Left ventricle myocardium inferior (tissue), 1 donor: ENCODE measurements around the gene EEF2. TPM values are rescaled to one million over a fixed set of nuclear protein-coding genes. Genes with fewer than 3 reads are reported as not detected.
A peak's percentile ranks its signal among the peaks of the same experiment; 100 is the strongest.

Experiments used
- DNase-seq: peaks from one replicate; pipeline ENCODE4 v3.0.0-alpha.2; 2020
- H3K27ac ChIP-seq: fragments of 200-600 bp; replicated peaks from 2 replicates; pipeline ENCODE4 v1.8.0; 2021
- H3K27me3 ChIP-seq: fragments of 200-600 bp; 2 replicates; pipeline ENCODE4 v1.8.0; 2021; ENCODE audit warnings: low read depth
- H3K36me3 ChIP-seq: fragments of 200-600 bp; 2 replicates; pipeline ENCODE4 v1.8.0; 2021
- H3K4me1 ChIP-seq: fragments of 200-600 bp; 2 replicates; pipeline ENCODE4 v1.8.0; 2021
- H3K4me3 ChIP-seq: fragments of 200-600 bp; 2 replicates; pipeline ENCODE4 v1.8.0; 2021; ENCODE audit warnings: mild to moderate bottlenecking, moderate library complexity
- H3K9me3 ChIP-seq: fragments of 200-600 bp; replicated peaks from 2 replicates; pipeline ENCODE4 v1.8.0; 2021
- CTCF ChIP-seq: fragments of 200-600 bp; IDR thresholded peaks from 2 replicates; pipeline ENCODE4 v1.8.0; 2021; ENCODE audit warnings: antibody characterized with exemption, mild to moderate bottlenecking, borderline replicate concordance
- intact Hi-C: fragments of 100-400 bp; cut with micrococcal nuclease; formaldehyde crosslinking; loops from one replicate; pipeline ENCODE4 v1.11.0; 2022
- total RNA-seq: library from RNA; stranded (reverse); fragmentation: NEBNext Ultra II Directional; extraction: Animal tissue kit (Norgen Biotek cat#: 25700); gene quantifications from one replicate; pipeline ENCODE4 v1.2.1, GENCODE V29; 2021
- donor health status: DM: no; HTN: yes; CAD: no; lungs with severe emphysema.

The EEF2 gene
- total RNA-seq, 1 donor from 2014 or later: 2,303 TPM

GRCh38 chr19:4018140-4018613, 32.9 kb upstream of the EEF2 start:
- H3K27me3 ChIP-seq: no peaks in the 10 kb centered on the region
- no peak for TF ChIP-seq CTCF
- H3K4me1 ChIP-seq: peaks cover 55% of the 10 kb centered on the region
- no peak for DNase-seq
- H3K36me3 ChIP-seq: peaks cover 31% of the 10 kb centered on the region
- H3K27ac ChIP-seq: no peak overlapping the region
- no peak overlapping the region for H3K4me3 ChIP-seq
- peaks cover 9% of the 10 kb centered on the region for H3K9me3 ChIP-seq
- intact Hi-C loops: no loop called here

GRCh38 chr19:4016903-4017638, 31.8 kb upstream of the EEF2 start:
- TF ChIP-seq CTCF: no peak
- H3K4me1 ChIP-seq: peaks cover 59% of the 10 kb centered on the region
- H3K4me3 ChIP-seq: peak overlapping the region; percentile 60
- H3K9me3 ChIP-seq: peaks cover 6% of the 10 kb centered on the region
- peaks cover 34% of the 10 kb centered on the region for H3K36me3 ChIP-seq
- H3K27ac ChIP-seq: peak overlapping the region; percentile 90
- no peak for DNase-seq
- no peaks in the 10 kb centered on the region for H3K27me3 ChIP-seq
- intact Hi-C loops: no loop called here

- peaks cover 30% of the 10 kb centered on the region for H3K36me3 ChIP-seq
- no peak for TF ChIP-seq CTCF
- no peaks in the 10 kb centered on the region for H3K27me3 ChIP-seq
- H3K4me1 ChIP-seq: peaks cover 61% of the 10 kb centered on the region
- peak overlapping the region; percentile 60 for H3K4me3 ChIP-seq
- peaks cover under 1% of the 10 kb centered on the region for H3K9me3 ChIP-seq
- DNase-seq: no peak
- H3K27ac ChIP-seq: peak overlapping the region; percentile 90
- intact Hi-C loops: no loop called here
Measured at GRCh38 chr19:4016486-4016885, 31.2 kb upstream of the EEF2 start.

GRCh38 chr19:4015705-4016402, 30.6 kb upstream of the EEF2 start:
- Histone ChIP-seq H3K4me1 (peaks cover 67% of the 10 kb centered on the region), H3K27ac (peak overlapping the region; percentile 90), H3K4me3 (peak overlapping the region; percentile 60), H3K9me3 (no peaks in the 10 kb centered on the region), H3K36me3 (peaks cover 30% of the 10 kb centered on the region), H3K27me3 (no peaks in the 10 kb centered on the region)
- intact Hi-C loops: no loop called here
- peak; percentile 43 for DNase-seq
- no peak for TF ChIP-seq CTCF

- peaks cover 78% of the 10 kb centered on the region for H3K4me1 ChIP-seq
- no peak for TF ChIP-seq CTCF
- peak; percentile 64 for DNase-seq
- intact Hi-C loops: no loop called here
- no peaks in the 10 kb centered on the region for H3K27me3 ChIP-seq
- no peaks in the 10 kb centered on the region for H3K9me3 ChIP-seq
- peak overlapping the region; percentile 90 for H3K27ac ChIP-seq
- H3K36me3 ChIP-seq: peaks cover 23% of the 10 kb centered on the region
- peak overlapping the region; percentile 60 for H3K4me3 ChIP-seq
Measured at GRCh38 chr19:4014541-4015491, 29.6 kb upstream of the EEF2 start.
